H9 (cell line): ENCODE results near the gene C1RL. TPM values are rescaled to one million over a fixed set of nuclear protein-coding genes. Genes with fewer than 3 reads are reported as not detected.

ENCODE experiments used
- DNase-seq: peaks from one replicate; pipeline ENCODE4 v3.0.0-alpha.2; 2017
- H2AFZ ChIP-seq: one replicate; pipeline ENCODE4 v1.6.1; 2013; ENCODE audit warnings: mild to moderate bottlenecking, low read length, control low read depth, moderate library complexity
- H2AK5ac ChIP-seq: 2 replicates; pipeline ENCODE4 v1.6.1; 2013; ENCODE audit warnings: low read length, control low read depth, mixed read lengths; ENCODE audit not compliant: insufficient read length
- H2BK120ac ChIP-seq: one replicate; pipeline ENCODE4 v1.6.1; 2013; ENCODE audit warnings: low read depth, mild to moderate bottlenecking, low read length, control low read depth, inconsistent platforms; ENCODE audit not compliant: poor library complexity, severe bottlenecking
- H2BK12ac ChIP-seq: 2 replicates; pipeline ENCODE4 v1.6.1; 2013; ENCODE audit warnings: low read length, control low read depth, mixed read lengths, low read depth; ENCODE audit not compliant: insufficient read length
- H2BK15ac ChIP-seq: 2 replicates; pipeline ENCODE4 v1.6.1; 2013; ENCODE audit warnings: low read depth, low read length, control low read depth
- H2BK20ac ChIP-seq: one replicate; pipeline ENCODE4 v1.6.1; 2013; ENCODE audit warnings: low read depth, mild to moderate bottlenecking, low read length, control low read depth, inconsistent platforms; ENCODE audit not compliant: poor library complexity, severe bottlenecking
- H2BK5ac ChIP-seq: 2 replicates; pipeline ENCODE4 v1.6.1; 2013; ENCODE audit warnings: low read length, control low read depth, mixed read lengths; ENCODE audit not compliant: insufficient read length
- H3K14ac ChIP-seq: 2 replicates; pipeline ENCODE4 v1.6.1; 2013; ENCODE audit warnings: low read length, control low read depth; ENCODE audit not compliant: insufficient read depth
- H3K18ac ChIP-seq: 2 replicates; pipeline ENCODE4 v1.6.1; 2013; ENCODE audit warnings: low read depth, mild to moderate bottlenecking, mixed read lengths, low read length, control low read depth; ENCODE audit not compliant: insufficient read length
- H3K23ac ChIP-seq: 2 replicates; pipeline ENCODE4 v1.6.1; 2013; ENCODE audit warnings: low read length, control low read depth, mixed read lengths, low read depth; ENCODE audit not compliant: insufficient read length
- H3K23me2 ChIP-seq: 2 replicates; pipeline ENCODE4 v1.6.1; 2013; ENCODE audit warnings: low read depth, mild to moderate bottlenecking, mixed read lengths, low read length, control low read depth; ENCODE audit not compliant: insufficient read length, poor library complexity, severe bottlenecking
- H3K27ac ChIP-seq: 2 replicates; pipeline ENCODE4 v1.5.1; 2013; ENCODE audit warnings: low read length, control low read depth, mixed read lengths, low read depth; ENCODE audit not compliant: insufficient read length
- H3K27me3 ChIP-seq: 2 replicates; pipeline ENCODE4 v1.6.1; 2013; ENCODE audit warnings: low read length, control low read depth, inconsistent platforms; ENCODE audit not compliant: insufficient read depth
- H3K4ac ChIP-seq: 2 replicates; pipeline ENCODE4 v1.6.1; 2013; ENCODE audit warnings: low read depth, mild to moderate bottlenecking, control low read depth, inconsistent platforms, low read length, moderate library complexity
- H3K4me1 ChIP-seq: 2 replicates; pipeline ENCODE4 v1.6.1; 2013; ENCODE audit warnings: low read length, control low read depth, inconsistent platforms; ENCODE audit not compliant: insufficient read depth
- H3K4me2 ChIP-seq: 2 replicates; pipeline ENCODE4 v1.6.1; 2013; ENCODE audit warnings: low read length, control low read depth, mixed read lengths; ENCODE audit not compliant: insufficient read length, insufficient read depth
- H3K56ac ChIP-seq: 2 replicates; pipeline ENCODE4 v1.6.1; 2013; ENCODE audit warnings: low read depth, mild to moderate bottlenecking, mixed read lengths, low read length, control low read depth; ENCODE audit not compliant: insufficient read length
- H3K79me1 ChIP-seq: 2 replicates; pipeline ENCODE4 v1.6.1; 2013; ENCODE audit warnings: low read depth, mild to moderate bottlenecking, moderate library complexity, low read length, control low read depth, inconsistent platforms; ENCODE audit not compliant: insufficient read depth, poor library complexity, severe bottlenecking
- H3K79me2 ChIP-seq: 2 replicates; pipeline ENCODE4 v1.6.1; 2013; ENCODE audit warnings: low read length, control low read depth, inconsistent platforms; ENCODE audit not compliant: insufficient read depth
- H3K9ac ChIP-seq: 2 replicates; pipeline ENCODE4 v1.6.1; 2013; ENCODE audit warnings: low read length, control low read depth, mixed read lengths; ENCODE audit not compliant: insufficient read length; ENCODE audit errors: extremely low read depth
- H3K9me3 ChIP-seq: one replicate; pipeline ENCODE4 v1.6.1; 2013; ENCODE audit warnings: low read depth, low read length, inconsistent platforms; ENCODE audit not compliant: control insufficient read depth
- H3T11ph ChIP-seq: one replicate; pipeline ENCODE4 v1.6.1; 2013; ENCODE audit warnings: mild to moderate bottlenecking, low read length, control low read depth, inconsistent platforms
- H4K20me1 ChIP-seq: one replicate; pipeline ENCODE4 v1.6.1; 2013; ENCODE audit not compliant: control insufficient read depth, insufficient read length, insufficient read depth
- H4K5ac ChIP-seq: 2 replicates; pipeline ENCODE4 v1.6.1; 2013; ENCODE audit warnings: low read depth, mild to moderate bottlenecking, mixed read lengths, low read length, control low read depth; ENCODE audit not compliant: insufficient read length
- H4K8ac ChIP-seq: replicated peaks from 2 replicates; pipeline ENCODE4 v1.6.1; 2013; ENCODE audit warnings: low read length, control low read depth, mixed read lengths, low read depth; ENCODE audit not compliant: insufficient read length
- H4K91ac ChIP-seq: 2 replicates; pipeline ENCODE4 v1.6.1; 2013; ENCODE audit warnings: low read depth, mild to moderate bottlenecking, moderate library complexity, mixed read lengths, low read length, control low read depth; ENCODE audit not compliant: insufficient read length
- H3K27ac Mint-ChIP-seq, 3 experiments: 2 replicates in 2 of 3; 3 replicates in 1 of 3; pipeline ENCODE4 v1.8.0; 2020 to 2021; ENCODE audit warnings: mixed read lengths in 3 of 3, mild to moderate bottlenecking in 1 of 3, moderate library complexity in 1 of 3
- H3K27me3 Mint-ChIP-seq: 2 replicates; pipeline ENCODE4 v1.8.0; 2021; ENCODE audit warnings: low read depth, mild to moderate bottlenecking, moderate library complexity, mixed read lengths
- H3K36me3 Mint-ChIP-seq, 3 experiments: 2 replicates in 2 of 3; 3 replicates in 1 of 3; pipeline ENCODE4 v1.8.0; 2020 to 2021; ENCODE audit warnings: low read depth in 3 of 3, mixed read lengths in 3 of 3; ENCODE audit not compliant: insufficient read depth in 1 of 3
- H3K4me1 Mint-ChIP-seq, 2 experiments: 2 replicates each; pipeline ENCODE4 v1.8.0; 2020; ENCODE audit warnings: mixed read lengths in 2 of 2
- H3K4me3 Mint-ChIP-seq, 2 experiments: 2 replicates in 1 of 2; 3 replicates in 1 of 2; pipeline ENCODE4 v1.8.0; 2020 to 2021; ENCODE audit warnings: mild to moderate bottlenecking in 2 of 2, mixed read lengths in 2 of 2, moderate library complexity in 1 of 2
- H3K9me3 Mint-ChIP-seq, 2 experiments: 2 replicates in 1 of 2; 3 replicates in 1 of 2; pipeline ENCODE4 v1.8.0; 2020; ENCODE audit warnings: mild to moderate bottlenecking in 2 of 2, mixed read lengths in 2 of 2, moderate library complexity in 1 of 2
- WGBS: extraction: QIAGEN DNeasy Blood & Tissue Kit; methylation state at CpG from one replicate; pipeline ENCODE4 v1.1.7; 2013; ENCODE audit warnings: missing lambda C conversion rate, low lambda C conversion rate, mixed read lengths; ENCODE audit not compliant: insufficient read length; ENCODE audit errors: extremely low coverage; 5-methylcytosine and 5-hydroxymethylcytosine counted together
- total RNA-seq: library from RNA; stranded (reverse); gene quantifications from 2 replicates; pipeline ENCODE4 v1.2.1, GENCODE V29; 2021
- TF ChIP-seq, protein P1 (sequence below): fragments of 200-600 bp; sonication (generic); conservative IDR thresholded peaks from 3 replicates; pipeline ENCODE4 v1.8.0; 2021; ENCODE audit warnings: antibody characterized with exemption, mild to moderate bottlenecking

Gene C1RL
- total RNA-seq, 1 experiment from 2014 or later, result 15.1 TPM

DNA sequence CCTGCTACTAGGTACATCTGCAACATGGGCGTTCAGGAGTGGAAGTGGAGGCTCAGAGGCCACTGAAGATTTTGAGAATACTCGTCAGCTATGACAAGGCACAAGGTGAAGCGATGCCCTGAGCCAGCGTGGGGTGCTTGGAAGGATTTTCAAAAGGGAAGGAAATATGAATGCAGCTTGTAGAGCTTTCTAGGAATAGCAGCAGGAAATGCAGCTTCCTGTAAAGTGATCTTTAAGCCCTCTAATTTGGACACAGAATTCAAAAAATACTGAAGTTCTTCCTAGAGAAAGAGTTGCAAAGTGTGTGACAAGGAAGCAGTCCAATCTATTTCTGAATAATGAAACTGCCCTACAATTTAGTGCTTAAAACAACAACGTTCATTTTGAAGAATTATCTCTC lies 61.7 kb downstream of the C1RL start:
- Histone ChIP-seq H3K9me3 (no peaks in the 10 kb centered on the region), H3K23me2 (no peaks in the 10 kb centered on the region), H4K91ac (no peak overlapping the region), H3K9ac (no peak overlapping the region), H4K20me1 (no peaks in the 10 kb centered on the region), H3K23ac (no peak overlapping the region), H3K79me1 (no peaks in the 10 kb centered on the region), H3K79me2 (no peaks in the 10 kb centered on the region), H2BK5ac (no peak overlapping the region), H2BK12ac (no peak overlapping the region), H3K4me1 (no peaks in the 10 kb centered on the region), H3T11ph (no peak overlapping the region), H2BK120ac (no peak overlapping the region), H3K27me3 (no peaks in the 10 kb centered on the region), H2BK20ac (no peak overlapping the region), H3K56ac (no peak overlapping the region), H3K14ac (no peak overlapping the region), H3K4ac (no peak overlapping the region), H3K4me2 (no peak overlapping the region), H2AFZ (no peak overlapping the region), H4K8ac (no peak overlapping the region), H2BK15ac (no peak overlapping the region), H4K5ac (no peak overlapping the region), H3K27ac (no peak overlapping the region), H3K18ac (no peak overlapping the region), H2AK5ac (no peak overlapping the region)
- peaks cover 8% of the 10 kb centered on the region for H3K27me3 Mint-ChIP-seq
- DNase-seq, result no peak
- H3K36me3 Mint-ChIP-seq, result no peaks in the 10 kb centered on the region
- no peak overlapping the region for H3K4me3 Mint-ChIP-seq
- H3K27ac Mint-ChIP-seq, result no peak overlapping the region
- whole genome bisulfite sequencing, result no CpG with 5 or more reads among the region's 5 CpGs
- H3K4me1 Mint-ChIP-seq, result peaks cover 3 to 4% of the 10 kb centered on the region in 2 experiments; a peak in 3 of 4 replicates
- TF ChIP-seq, protein P1, sequence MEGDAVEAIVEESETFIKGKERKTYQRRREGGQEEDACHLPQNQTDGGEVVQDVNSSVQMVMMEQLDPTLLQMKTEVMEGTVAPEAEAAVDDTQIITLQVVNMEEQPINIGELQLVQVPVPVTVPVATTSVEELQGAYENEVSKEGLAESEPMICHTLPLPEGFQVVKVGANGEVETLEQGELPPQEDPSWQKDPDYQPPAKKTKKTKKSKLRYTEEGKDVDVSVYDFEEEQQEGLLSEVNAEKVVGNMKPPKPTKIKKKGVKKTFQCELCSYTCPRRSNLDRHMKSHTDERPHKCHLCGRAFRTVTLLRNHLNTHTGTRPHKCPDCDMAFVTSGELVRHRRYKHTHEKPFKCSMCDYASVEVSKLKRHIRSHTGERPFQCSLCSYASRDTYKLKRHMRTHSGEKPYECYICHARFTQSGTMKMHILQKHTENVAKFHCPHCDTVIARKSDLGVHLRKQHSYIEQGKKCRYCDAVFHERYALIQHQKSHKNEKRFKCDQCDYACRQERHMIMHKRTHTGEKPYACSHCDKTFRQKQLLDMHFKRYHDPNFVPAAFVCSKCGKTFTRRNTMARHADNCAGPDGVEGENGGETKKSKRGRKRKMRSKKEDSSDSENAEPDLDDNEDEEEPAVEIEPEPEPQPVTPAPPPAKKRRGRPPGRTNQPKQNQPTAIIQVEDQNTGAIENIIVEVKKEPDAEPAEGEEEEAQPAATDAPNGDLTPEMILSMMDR, result no peak
- peaks cover 0 to 5% of the 10 kb centered on the region in 2 experiments; a peak in 2 of 5 replicates for H3K9me3 Mint-ChIP-seq
